GM18951 (cell line): ENCODE data around the gene P4HB.

Experiments
- POLR2A ChIP-seq: IDR thresholded peaks from 4 replicates; pipeline ENCODE4 v1.6.1; 2011; ENCODE audit warnings: mild to moderate bottlenecking; ENCODE audit not compliant: insufficient read length, insufficient read depth; ENCODE audit errors: extremely low read depth
- in situ Hi-C: fragments of 300-500 bp; cut with MboI; formaldehyde crosslinking; loops from one replicate; pipeline ENCODE4 v1.12.0; 2022; ENCODE audit warnings: low sequenced_read_pairs, mixed read lengths, inconsistent platforms; ENCODE audit not compliant: unreplicated experiment

P4HB gene

DNA sequence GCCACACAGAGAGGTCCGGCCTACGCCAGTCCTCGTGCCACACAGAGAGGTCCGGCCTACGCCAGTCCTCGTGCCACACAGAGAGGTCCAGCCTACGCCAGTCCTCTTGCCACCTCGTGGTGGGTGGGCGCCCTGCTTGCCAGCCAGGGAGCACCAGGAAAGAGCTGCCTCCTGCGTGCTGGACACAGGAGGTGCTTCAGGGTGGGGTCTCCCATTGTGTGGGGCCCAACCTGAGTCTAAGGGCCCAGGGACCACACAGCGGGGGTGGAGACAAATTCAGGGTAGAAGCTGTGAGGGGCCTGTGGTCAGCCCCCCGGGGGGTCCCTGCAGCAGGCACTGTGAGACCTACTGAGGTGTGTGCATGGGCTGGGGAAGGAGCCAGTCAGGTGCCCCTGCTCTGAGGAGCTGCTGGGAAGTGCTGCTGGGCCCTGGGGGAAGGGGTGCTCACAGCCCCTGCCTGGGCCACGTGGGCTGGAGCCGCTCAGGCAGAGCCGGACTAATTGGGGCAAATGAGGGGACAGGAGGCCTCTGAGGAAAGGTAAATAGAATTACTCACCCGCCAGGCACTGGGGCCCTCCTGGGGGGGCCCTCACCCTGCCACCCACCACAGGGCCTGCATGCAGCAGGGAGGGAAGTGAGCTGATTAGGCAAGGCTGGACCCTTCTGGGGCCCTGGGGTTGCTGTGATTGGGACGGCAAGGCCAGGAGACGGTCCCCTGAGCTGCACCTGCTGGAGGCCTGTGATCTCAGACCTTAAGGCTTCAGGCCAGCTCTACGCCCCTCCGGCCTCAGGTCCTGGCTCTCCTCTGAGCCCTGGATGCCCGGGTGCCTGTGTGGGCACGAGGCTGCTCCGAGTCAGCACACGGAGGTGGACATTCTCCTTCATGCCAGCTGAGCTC, 45.3 kb downstream of the P4HB start:
- in situ Hi-C loops: loop anchor here (5.0 kb wide), 1 partner anchor 93 kb away; no protein-coding TSS in a partner anchor
- TF ChIP-seq POLR2A: no peak

DNA sequence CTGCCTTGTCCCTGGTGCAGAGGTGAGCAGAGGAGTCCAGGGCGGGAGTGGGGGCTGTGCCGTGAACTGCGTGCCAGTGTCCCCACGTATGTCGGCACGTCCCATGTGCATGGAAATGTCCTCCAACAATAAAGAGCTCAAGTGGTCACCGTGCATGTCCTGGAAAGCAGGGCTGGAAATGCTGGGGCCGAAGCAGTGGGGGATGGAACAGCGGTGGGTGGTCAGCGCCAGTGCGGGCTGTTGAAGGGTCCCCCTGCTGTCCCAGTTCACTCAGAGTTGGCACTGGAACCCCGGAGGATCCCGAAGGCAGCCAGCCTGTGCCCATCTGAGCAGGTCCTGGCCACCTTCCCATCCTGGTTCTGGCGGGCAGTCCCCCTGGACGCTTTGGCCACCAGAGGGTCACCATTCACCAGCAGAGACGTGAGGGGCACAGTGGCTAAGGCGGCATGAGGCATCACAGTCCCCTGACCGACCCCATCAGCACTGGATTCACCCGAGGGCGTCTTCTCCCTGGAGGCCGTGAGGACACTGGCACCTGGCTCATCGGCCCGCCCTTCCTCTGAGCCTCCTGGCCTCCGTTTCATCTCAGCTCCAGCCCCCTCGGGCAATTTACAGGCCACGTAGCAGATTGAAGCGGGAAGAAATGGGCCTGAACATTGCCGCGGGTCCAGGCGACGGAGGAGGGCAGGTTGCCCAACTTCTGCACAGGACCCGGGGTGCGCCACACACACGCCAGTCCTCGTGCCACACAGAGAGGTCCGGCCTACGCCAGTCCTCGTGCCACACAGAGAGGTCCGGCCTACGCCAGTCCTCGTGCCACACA, 46.3 kb downstream of the P4HB start:
- in situ Hi-C loops: no loop called here
- no peak for TF ChIP-seq POLR2A

DNA sequence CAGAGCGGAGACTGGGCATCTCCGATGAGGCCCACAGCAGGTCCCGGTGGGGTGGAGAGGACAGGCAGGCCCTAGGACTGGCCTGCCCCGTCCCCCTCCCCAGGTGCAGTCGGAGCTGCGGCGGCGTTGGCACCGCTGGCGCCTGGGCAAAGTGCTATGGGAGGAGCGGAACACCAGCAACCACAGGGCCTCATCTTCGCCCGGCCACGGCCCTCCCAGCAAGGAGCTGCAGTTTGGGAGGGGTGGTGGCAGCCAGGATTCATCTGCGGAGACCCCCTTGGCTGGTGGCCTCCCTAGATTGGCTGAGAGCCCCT, 47.0 kb downstream of the P4HB start:
- in situ Hi-C loops: no loop called here
- no peak for TF ChIP-seq POLR2A

DNA sequence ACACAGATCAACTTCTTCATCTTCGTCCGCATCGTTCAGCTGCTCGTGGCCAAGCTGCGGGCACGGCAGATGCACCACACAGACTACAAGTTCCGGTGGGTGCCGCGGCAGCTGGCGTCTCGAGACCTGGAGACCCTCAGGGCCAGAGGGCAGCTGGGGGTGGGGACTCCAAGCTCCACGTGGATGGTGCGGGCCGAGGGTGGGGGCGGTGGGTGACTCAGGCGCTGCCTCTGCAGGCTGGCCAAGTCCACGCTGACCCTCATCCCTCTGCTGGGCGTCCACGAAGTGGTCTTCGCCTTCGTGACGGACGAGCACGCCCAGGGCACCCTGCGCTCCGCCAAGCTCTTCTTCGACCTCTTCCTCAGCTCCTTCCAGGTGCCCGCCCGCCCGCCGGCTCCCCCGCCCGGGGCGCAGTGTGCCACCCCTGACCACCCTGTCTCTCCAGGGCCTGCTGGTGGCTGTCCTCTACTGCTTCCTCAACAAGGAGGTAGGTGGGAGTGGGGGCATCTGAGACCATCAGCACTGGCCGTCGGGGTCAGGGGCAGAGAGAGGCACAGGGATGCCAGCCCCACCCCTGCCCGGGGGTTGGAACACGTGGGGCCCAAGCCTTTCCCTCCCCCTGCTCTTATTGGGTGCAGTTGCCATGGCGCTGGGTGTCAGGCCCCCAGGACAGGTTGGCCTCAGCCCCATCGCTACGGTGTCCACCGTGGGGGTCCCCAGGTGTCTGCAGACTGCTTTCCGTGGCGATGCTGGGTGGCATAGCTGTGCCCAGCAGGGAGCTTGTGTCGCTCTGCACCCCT, 47.6 kb downstream of the P4HB start:
- in situ Hi-C loops: no loop called here
- no peak for TF ChIP-seq POLR2A

DNA sequence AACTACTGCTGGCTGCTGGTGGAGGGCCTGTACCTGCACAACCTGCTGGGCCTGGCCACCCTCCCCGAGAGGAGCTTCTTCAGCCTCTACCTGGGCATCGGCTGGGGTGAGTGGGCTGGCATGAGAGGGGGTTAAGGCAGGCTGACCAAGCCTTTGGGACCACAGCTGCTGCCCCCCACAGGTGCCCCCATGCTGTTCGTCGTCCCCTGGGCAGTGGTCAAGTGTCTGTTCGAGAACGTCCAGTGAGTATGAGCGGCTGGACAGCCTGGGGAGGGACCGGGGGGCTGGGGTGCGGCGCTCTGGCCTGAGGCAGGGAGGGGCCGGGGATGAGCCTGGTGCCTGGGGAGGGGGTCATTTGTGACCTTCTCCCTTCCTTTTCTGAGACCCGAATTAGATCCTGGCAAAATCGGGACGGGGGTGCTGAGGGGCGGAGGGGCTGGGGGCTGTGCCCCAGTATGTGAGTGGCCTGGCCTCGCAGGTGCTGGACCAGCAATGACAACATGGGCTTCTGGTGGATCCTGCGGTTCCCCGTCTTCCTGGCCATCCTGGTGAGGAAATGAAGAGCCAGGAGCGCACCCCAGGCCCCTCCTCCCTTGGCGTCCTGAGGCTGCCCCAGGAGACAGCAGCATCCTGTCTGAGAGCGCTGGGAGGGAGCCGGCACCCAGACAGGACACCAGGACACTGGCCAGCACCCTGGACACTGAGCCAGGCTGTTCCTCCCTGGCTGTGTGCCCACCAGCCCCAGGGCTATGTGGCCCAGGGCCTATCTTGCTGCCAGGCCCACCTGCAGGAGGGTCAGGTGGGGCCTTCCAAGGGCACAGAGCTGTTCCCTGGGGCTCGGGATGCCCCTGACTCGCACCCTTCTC, 48.4 kb downstream of the P4HB start:
- TF ChIP-seq POLR2A: no peak
- in situ Hi-C loops: no loop called here

DNA sequence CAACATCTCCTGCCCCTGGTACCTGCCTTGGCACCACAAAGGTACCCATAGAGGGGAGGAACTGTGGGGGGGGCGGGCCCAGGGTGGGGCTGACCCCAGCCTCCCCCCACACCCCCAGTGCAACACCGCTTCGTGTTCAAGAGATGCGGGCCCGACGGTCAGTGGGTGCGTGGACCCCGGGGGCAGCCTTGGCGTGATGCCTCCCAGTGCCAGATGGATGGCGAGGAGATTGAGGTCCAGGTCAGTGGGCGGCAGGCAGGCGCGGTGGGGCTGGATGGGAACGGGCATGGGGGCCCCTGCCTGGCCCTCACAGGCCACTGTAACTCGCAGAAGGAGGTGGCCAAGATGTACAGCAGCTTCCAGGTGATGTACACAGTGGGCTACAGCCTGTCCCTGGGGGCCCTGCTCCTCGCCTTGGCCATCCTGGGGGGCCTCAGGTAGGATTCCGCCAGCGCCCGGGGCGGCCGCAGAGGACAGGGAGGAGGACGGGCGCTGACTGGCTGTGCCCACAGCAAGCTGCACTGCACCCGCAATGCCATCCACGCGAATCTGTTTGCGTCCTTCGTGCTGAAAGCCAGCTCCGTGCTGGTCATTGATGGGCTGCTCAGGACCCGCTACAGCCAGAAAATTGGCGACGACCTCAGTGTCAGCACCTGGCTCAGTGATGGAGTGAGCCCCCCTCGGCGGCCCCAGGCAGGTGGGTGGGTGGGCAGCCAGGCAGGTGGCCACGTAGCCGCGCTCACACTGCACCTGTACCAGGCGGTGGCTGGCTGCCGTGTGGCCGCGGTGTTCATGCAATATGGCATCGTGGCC, 49.2 kb downstream of the P4HB start:
- in situ Hi-C loops: no loop called here
- no peak for TF ChIP-seq POLR2A

DNA sequence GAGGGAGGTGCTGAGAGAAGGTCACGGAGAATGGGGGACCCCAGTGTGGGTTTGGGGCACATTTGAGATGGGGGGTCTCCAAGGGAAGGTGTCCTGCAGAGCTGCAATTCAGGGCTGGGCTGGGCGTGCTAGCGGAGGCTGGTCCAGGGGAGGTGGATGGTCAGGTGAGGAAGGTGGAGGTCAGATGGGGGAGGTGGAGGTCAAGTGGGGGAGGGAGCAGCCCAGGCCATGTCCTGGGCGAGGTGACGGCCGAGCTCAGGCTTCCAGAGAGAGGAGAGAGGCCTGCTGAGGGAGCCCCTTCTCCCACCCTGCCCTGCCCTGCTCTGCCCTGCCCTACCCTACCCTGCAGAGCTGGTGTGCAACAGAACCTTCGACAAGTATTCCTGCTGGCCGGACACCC, 49.9 kb downstream of the P4HB start:
- TF ChIP-seq POLR2A: no peak
- in situ Hi-C loops: no loop called here

DNA sequence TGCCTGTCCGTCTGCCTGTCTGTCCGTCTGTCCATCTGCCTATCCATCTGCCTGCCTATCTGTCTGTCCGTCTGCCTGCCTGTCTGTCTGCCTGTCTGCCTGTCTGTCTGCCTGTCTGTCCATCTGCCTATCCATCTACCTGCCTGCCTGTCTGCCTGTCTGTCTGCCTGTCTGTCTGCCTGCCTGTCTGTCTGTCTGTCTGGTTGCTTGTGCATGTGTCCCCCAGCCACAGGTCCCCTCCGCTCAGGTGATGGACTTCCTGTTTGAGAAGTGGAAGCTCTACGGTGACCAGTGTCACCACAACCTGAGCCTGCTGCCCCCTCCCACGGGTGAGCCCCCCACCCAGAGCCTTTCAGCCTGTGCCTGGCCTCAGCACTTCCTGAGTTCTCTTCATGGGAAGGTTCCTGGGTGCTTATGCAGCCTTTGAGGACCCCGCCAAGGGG, 50.8 kb downstream of the P4HB start:
- no peak for TF ChIP-seq POLR2A
- in situ Hi-C loops: no loop called here

DNA sequence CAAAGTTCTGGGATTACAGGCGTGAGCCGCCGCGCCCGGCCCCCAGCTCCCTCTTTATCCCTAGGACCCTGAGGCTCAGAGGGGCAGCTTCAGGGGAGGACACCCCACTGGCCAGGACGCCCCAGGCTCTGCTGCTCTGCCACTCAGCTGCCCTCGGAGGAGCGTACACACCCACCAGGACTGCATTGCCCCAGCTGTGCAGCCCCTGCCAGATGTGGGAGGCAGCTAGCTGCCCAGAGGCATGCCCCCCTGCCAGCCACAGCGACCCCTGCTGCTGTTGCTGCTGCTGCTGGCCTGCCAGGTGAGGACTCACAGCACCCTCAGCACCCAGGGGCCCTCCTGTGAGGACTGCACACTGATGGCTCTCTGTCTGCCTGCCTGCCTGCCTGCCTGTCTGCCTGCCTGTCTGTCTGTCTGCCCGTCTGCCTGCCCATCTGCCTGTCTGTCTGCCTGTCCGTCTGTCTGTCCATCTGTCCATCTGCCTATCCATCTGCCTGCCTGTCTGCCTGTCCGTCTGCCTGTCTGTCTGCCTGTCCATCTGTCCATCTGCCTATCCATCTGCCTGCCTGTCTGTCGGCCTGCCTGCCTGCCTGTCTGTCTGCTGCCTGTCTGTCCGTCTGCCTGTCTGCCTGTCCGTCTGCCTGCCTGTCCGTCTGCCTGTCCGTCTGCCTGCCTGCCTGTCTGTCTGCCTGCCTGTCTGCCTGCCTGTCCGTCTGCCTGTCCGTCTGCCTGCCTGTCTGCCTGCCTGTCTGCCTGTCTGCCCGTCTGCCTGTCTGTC, 51.4 kb downstream of the P4HB start:
- TF ChIP-seq POLR2A: no peak

DNA sequence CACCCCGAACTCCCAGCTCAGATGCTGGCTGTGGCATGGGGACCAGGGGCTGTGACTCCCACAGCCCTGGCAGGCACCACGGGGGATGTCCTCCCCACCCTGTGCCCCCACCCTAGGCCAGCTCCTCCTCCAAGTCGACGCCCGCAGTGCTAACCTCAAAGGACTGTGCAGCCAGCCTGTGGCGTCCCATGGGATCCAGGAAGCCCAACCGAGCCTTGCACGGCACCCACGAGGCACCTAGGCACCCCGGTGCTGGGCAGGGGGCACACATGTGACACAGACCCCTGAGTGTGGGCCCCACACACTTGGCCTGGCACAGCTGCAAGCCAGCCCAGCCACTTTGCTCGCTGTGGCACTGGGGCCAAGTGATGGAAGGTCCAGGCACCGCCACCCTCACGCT, 52.5 kb downstream of the P4HB start:
- TF ChIP-seq POLR2A: no peak
- in situ Hi-C loops: no loop called here

More for the DNA sequence above, 51.4 kb downstream of the P4HB start:
- in situ Hi-C loops: no loop called here

DNA sequence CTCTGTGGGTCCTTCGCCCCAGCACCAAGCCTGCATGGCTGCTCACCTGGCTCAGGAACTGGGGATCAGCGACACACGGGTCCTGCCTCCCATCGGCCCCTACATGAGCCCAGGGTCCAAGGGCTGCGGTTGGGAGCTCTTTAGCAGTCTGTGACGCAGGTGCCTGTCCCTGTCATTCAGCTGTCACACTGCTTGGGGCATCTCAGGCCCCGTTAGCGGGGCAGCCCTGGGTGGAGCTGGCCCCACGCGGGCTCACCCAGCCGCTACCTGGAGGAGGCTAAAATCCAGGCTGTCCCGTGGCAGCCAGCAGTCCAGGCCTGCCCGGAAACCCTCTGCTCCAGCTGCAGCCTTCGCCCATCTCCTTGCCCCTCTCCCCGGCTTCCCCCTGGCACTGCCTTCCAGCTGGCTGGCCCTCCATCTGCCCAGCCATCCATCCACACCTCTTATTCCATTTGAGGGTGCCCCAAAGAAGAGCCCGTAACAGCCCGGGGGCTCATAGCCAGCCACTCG, 53.1 kb downstream of the P4HB start:
- no peak for TF ChIP-seq POLR2A
- in situ Hi-C loops: no loop called here
